Endothelial cell of umbilical vein (primary cell): ENCODE results near the gene COX7A2L. TPM values are rescaled to one million over a fixed set of nuclear protein-coding genes. Genes with fewer than 3 reads are reported as not detected.

ENCODE experiments used
- BruUV-seq: library from RNA; stranded (reverse); fragments of 400-500 nt; replicated peaks from 2 replicates; lab custom pipeline; 2021; lab: Mats Ljungman, UMichigan
- CTCF ChIA-PET: fragments of 300-600, 350-600 bp; sonication (Branson Sonifier 250); formaldehyde crosslinking; loops from one replicate; lab custom pipeline; 2021; ENCODE audit warnings: antibody characterized with exemption, inconsistent platforms; lab: Charles Lee
- POLR2A ChIA-PET: fragments of 300-600, 350-600 bp; sonication (Branson Sonifier 250); formaldehyde crosslinking; loops from one replicate; lab custom pipeline; 2021; ENCODE audit warnings: antibody characterized with exemption, inconsistent platforms; lab: Charles Lee
- DNase-seq: peaks from one replicate; pipeline ENCODE4 v3.0.0-alpha.2; 2011; ENCODE audit warnings: low read depth, low spot score
- FAIRE-seq: peaks from 2 replicates; lab custom pipeline; 2011; peaks lifted over from hg19 to GRCh38; lab: Jason Lieb, UNC
- H2AFZ ChIP-seq: 2 replicates; pipeline ENCODE4 v1.6.0; 2012; ENCODE audit warnings: low read depth, low read length, control low read depth, inconsistent platforms
- H3K27ac ChIP-seq: 2 replicates; pipeline ENCODE4 v1.5.1; 2011; ENCODE audit warnings: low read depth, mild to moderate bottlenecking, control low read depth, low read length, moderate library complexity; ENCODE audit not compliant: insufficient read depth
- H3K27me3 ChIP-seq, 2 experiments: 2 replicates each; pipeline versions ENCODE4 v1.6.0 to v1.6.1; 2011; ENCODE audit warnings: low read length in 2 of 2, mixed read lengths in 1 of 2; ENCODE audit not compliant: control insufficient read depth in 2 of 2, insufficient read depth in 2 of 2
- H3K36me3 ChIP-seq, 2 experiments: 2 replicates in 1 of 2; 3 replicates in 1 of 2; pipeline ENCODE4 v1.5.1; 2011; ENCODE audit warnings: low read length in 2 of 2, mild to moderate bottlenecking in 1 of 2, moderate library complexity in 1 of 2; ENCODE audit not compliant: control insufficient read depth in 2 of 2, insufficient read depth in 2 of 2; ENCODE audit errors: extremely low read depth in 1 of 2
- H3K4me1 ChIP-seq: 3 replicates; pipeline ENCODE4 v1.5.1; 2011; ENCODE audit warnings: mild to moderate bottlenecking, low read length; ENCODE audit not compliant: control insufficient read depth, insufficient read depth; ENCODE audit errors: extremely low read depth
- H3K4me2 ChIP-seq: 2 replicates; pipeline ENCODE4 v1.6.1; 2011; ENCODE audit warnings: low read length, control low read depth, mixed read lengths; ENCODE audit not compliant: insufficient read depth
- H3K4me3 ChIP-seq, 3 experiments: fragments of 200-600 bp in 1 of 3; sonication (generic), shearing (Covaris generic) in 1 of 3; replicated peaks in 1 of 3; 2 replicates each; pipeline ENCODE4 v1.5.1; 2011 to 2016; ENCODE audit warnings: control low read depth in 3 of 3, low read length in 3 of 3, mild to moderate bottlenecking in 2 of 3, inconsistent platforms in 1 of 3, low read depth in 1 of 3, moderate library complexity in 1 of 3; ENCODE audit not compliant: insufficient read depth in 1 of 3
- H3K79me2 ChIP-seq: 2 replicates; pipeline ENCODE4 v1.6.0; 2012; ENCODE audit warnings: low read length, inconsistent platforms; ENCODE audit not compliant: control insufficient read depth, insufficient read depth
- H3K9ac ChIP-seq: replicated peaks from 2 replicates; pipeline ENCODE3; 2011; ENCODE audit warnings: low read length, control low read depth; ENCODE audit not compliant: insufficient read depth; ENCODE audit errors: extremely low read depth
- H3K9me1 ChIP-seq: replicated peaks from 3 replicates; pipeline ENCODE4 v1.6.0; 2011; ENCODE audit warnings: mild to moderate bottlenecking, low read length; ENCODE audit not compliant: control insufficient read depth, insufficient read depth; ENCODE audit errors: extremely low read depth
- H3K9me3 ChIP-seq: replicated peaks from 2 replicates; pipeline ENCODE4 v1.5.1; 2012; ENCODE audit warnings: low read length, inconsistent platforms; ENCODE audit not compliant: control insufficient read depth, insufficient read depth
- H4K20me1 ChIP-seq: replicated peaks from 2 replicates; pipeline ENCODE3; 2011; ENCODE audit warnings: mild to moderate bottlenecking, low read length; ENCODE audit not compliant: control insufficient read depth, insufficient read depth; ENCODE audit errors: extremely low read depth
- CTCF ChIP-seq, 2 donors: IDR thresholded peaks; 1 replicate in 1 of 2; 2 replicates in 1 of 2; pipeline ENCODE4 v1.5.1; 2011; ENCODE audit warnings: low read length in 2 of 2, mild to moderate bottlenecking in 2 of 2, moderate library complexity in 2 of 2, control low read depth in 1 of 2, inconsistent platforms in 1 of 2, low read depth in 1 of 2; ENCODE audit not compliant: insufficient read depth in 1 of 2; ENCODE audit errors: extremely low read depth in 1 of 2
- EZH2 ChIP-seq: IDR thresholded peaks from 2 replicates; pipeline ENCODE4 v1.6.1; 2012; ENCODE audit warnings: borderline replicate concordance, low read depth, mild to moderate bottlenecking, moderate library complexity, low read length, inconsistent platforms; ENCODE audit not compliant: severe bottlenecking
- FOS ChIP-seq: IDR thresholded peaks from 2 replicates; pipeline ENCODE4 v1.6.1; 2011; ENCODE audit warnings: mild to moderate bottlenecking, low read length, moderate library complexity, borderline replicate concordance; ENCODE audit not compliant: insufficient read depth
- GATA2 ChIP-seq: IDR thresholded peaks from 2 replicates; pipeline ENCODE4 v1.7.0; 2011; ENCODE audit warnings: low read depth, mild to moderate bottlenecking, moderate library complexity, mixed read lengths, low read length; ENCODE audit not compliant: insufficient read length, insufficient read depth
- JUN ChIP-seq: IDR thresholded peaks from 2 replicates; pipeline ENCODE4 v1.6.1; 2011; ENCODE audit warnings: borderline replicate concordance, low read depth; ENCODE audit not compliant: insufficient read length, insufficient read depth
- MAX ChIP-seq: IDR thresholded peaks from 2 replicates; pipeline ENCODE4 v1.6.1; 2011; ENCODE audit not compliant: insufficient read depth, insufficient read length
- MYC ChIP-seq: IDR thresholded peaks from one replicate; pipeline ENCODE4 v1.6.1; 2011; ENCODE audit warnings: mild to moderate bottlenecking, low read depth, low read length
- POLR2A ChIP-seq: IDR thresholded peaks from 2 replicates; pipeline ENCODE4 v1.6.1; 2012; ENCODE audit warnings: low read depth, mild to moderate bottlenecking, control low read depth, low read length
- POLR2AphosphoS5 ChIP-seq: IDR thresholded peaks from 2 replicates; pipeline ENCODE4 v1.6.1; 2012; ENCODE audit warnings: low read depth, mild to moderate bottlenecking, control low read depth, low read length, moderate library complexity; ENCODE audit not compliant: insufficient read depth
- dilution Hi-C: fragments of 300-500 bp; cut with MboI; formaldehyde crosslinking; loops from one replicate; pipeline ENCODE4 v1.15.0; 2019; ENCODE audit warnings: low sequenced_read_pairs; ENCODE audit not compliant: extremely low pct_ligation_motif_present
- intact Hi-C: fragments of 100-400 bp; cut with micrococcal nuclease; formaldehyde crosslinking; loops from one replicate; pipeline ENCODE4 v1.10.0; 2022
- polyA plus RNA-seq, 4 experiments: library from polyadenylated mRNA; depleted of rRNA in 3 of 4; stranded (reverse) in 3 of 4; unstranded in 1 of 4; fragments of >200 nt; gene quantifications; 2 replicates each; pipeline versions ENCODE4 v1.2.1 to v1.2.3, GENCODE V29; 2011 to 2012; ENCODE audit warnings: missing spikeins in 1 of 4
- total RNA-seq: library from RNA; stranded (reverse); gene quantifications from 2 replicates; pipeline ENCODE4 v1.2.3, GENCODE V29; 2021

COX7A2L gene
- total and polyA plus RNA-seq, 2 donors (not counting 3 experiments of a cell fraction or from before 2014, with no cell fraction given) = 94.2 to 119 TPM

- CTCF ChIA-PET = interaction anchor here (0.7 to 2.8 kb wide), 4 partner anchors 10 to 303 kb away, joined by 3 to 9 read pairs (median 6); no protein-coding TSS in a partner anchor
- POLR2A ChIA-PET = no interaction called here
- no peak for DNase-seq
These were observed 526 bp downstream of the COX7A2L start for GRCh38 chr2:42360493-42360889.

More at GRCh38 chr2:42360493-42360889, 526 bp downstream of the COX7A2L start:
- Histone ChIP-seq H3K4me3 (peak overlapping the region; percentile 61 to 92 (median 77)), H3K4me2 (peak overlapping the region; percentile 87), H3K79me2 (peaks cover 48% of the 10 kb centered on the region), H3K27ac (peak overlapping the region; percentile 97), H3K27me3 (peaks cover 1 to 2% of the 10 kb centered on the region in 2 experiments), H2AFZ (peak overlapping the region; percentile 63), H3K9ac (peak overlapping the region; percentile 94), H3K4me1 (peaks cover 18% of the 10 kb centered on the region), H3K9me1 (no peaks in the 10 kb centered on the region), H3K36me3 (no peaks in the 10 kb centered on the region), H4K20me1 (no peaks in the 10 kb centered on the region), H3K9me3 (no peaks in the 10 kb centered on the region)
- dilution Hi-C loops = no loop called here
- no TSS peak for BruUV-seq
- TF ChIP-seq JUN = no peak
- TF ChIP-seq FOS = no peak
- TF ChIP-seq POLR2A = no peak
- no peak for TF ChIP-seq EZH2
- TF ChIP-seq MAX = no peak
- no peak for TF ChIP-seq CTCF (IDR thresholded peaks at IDR 0.05; ENCODE audit: extremely low read depth in 1 of 2, insufficient read depth in 1 of 2, low read depth in 1 of 2, low read length in 2 of 2)
- no peak for TF ChIP-seq GATA2
- no peak for TF ChIP-seq POLR2AphosphoS5
- no peak for TF ChIP-seq MYC
- FAIRE-seq = peak; percentile 33
- intact Hi-C loops = loop anchor here (2.0 kb wide), 4 partner anchors 32 to 314 kb away; partner anchors contain the start of gene EML4
